GM18517 (cell line): ENCODE results near the gene UBXN11.

Source experiments
- ATAC-seq: cut with Tn5 transposase; IDR thresholded peaks from one replicate; pipeline ENCODE4 v1.9.1; 2021; ENCODE audit warnings: mild to moderate bottlenecking, moderate library complexity; ENCODE audit not compliant: unreplicated experiment

Gene UBXN11

GRCh38 chr1:26276432-26276838, 30.0 kb downstream of the UBXN11 start:
- no peak for ATAC-seq

GRCh38 chr1:26275580-26276431, 30.6 kb downstream of the UBXN11 start:
- ATAC-seq, result peak; percentile 40

GRCh38 chr1:26274801-26275425, 31.5 kb downstream of the UBXN11 start:
- ATAC-seq, result no peak

- ATAC-seq, result no peak
These were observed 37.3 kb downstream of the UBXN11 start for GRCh38 chr1:26269198-26269550.

GRCh38 chr1:26268290-26269197, 37.9 kb downstream of the UBXN11 start:
- no peak for ATAC-seq

GRCh38 chr1:26265405-26265804, 41.0 kb downstream of the UBXN11 start:
- ATAC-seq, result no peak

- no peak for ATAC-seq
These were observed 43.2 kb downstream of the UBXN11 start for GRCh38 chr1:26263212-26263611.

GRCh38 chr1:26259578-26259977, 46.9 kb downstream of the UBXN11 start:
- ATAC-seq, result no peak

- ATAC-seq, result no peak
These were observed 47.4 kb downstream of the UBXN11 start for GRCh38 chr1:26259005-26259404.

GRCh38 chr1:26257222-26257621, 49.2 kb downstream of the UBXN11 start:
- ATAC-seq, result no peak

- ATAC-seq, result no peak
These were observed 52.0 kb downstream of the UBXN11 start for GRCh38 chr1:26254404-26254803.

- ATAC-seq, result no peak
These were observed 53.7 kb downstream of the UBXN11 start for GRCh38 chr1:26252718-26253117.

- no peak for ATAC-seq
These were observed 66.5 kb downstream of the UBXN11 start for GRCh38 chr1:26239936-26240335.

- no peak for ATAC-seq
These were observed 69.0 kb downstream of the UBXN11 start for GRCh38 chr1:26237230-26237966.

- ATAC-seq, result no peak
These were observed 71.6 kb downstream of the UBXN11 start for GRCh38 chr1:26234644-26235370.

- ATAC-seq, result peak; percentile 85
These were observed 72.4 kb downstream of the UBXN11 start, which contains the start of gene CEP85 for GRCh38 chr1:26233903-26234643. Gene CEP85 (plus strand): TSS chr1:26234200. CDS start chr1:26239784, 5,584 bp downstream.
